Neural progenitor cell (in vitro differentiated cells): Measurements from ENCODE around the gene HOOK2.

Experiments
- CTCF ChIP-seq: fragments of 200-600 bp; sonication (generic); IDR thresholded peaks from 2 replicates; pipeline ENCODE4 v1.5.1; 2017; ENCODE audit warnings: antibody characterized with exemption, mild to moderate bottlenecking
- EZH2 ChIP-seq: fragments of 200-600 bp; sonication (generic); IDR thresholded peaks from 2 replicates; pipeline ENCODE4 v1.6.1; 2017; ENCODE audit warnings: antibody characterized with exemption, mild to moderate bottlenecking, moderate library complexity
- EZH2phosphoT487 ChIP-seq: fragments of 200-600 bp; sonication (generic); IDR thresholded peaks from 2 replicates; pipeline ENCODE4 v1.6.1; 2017; ENCODE audit warnings: antibody characterized with exemption

DNA sequence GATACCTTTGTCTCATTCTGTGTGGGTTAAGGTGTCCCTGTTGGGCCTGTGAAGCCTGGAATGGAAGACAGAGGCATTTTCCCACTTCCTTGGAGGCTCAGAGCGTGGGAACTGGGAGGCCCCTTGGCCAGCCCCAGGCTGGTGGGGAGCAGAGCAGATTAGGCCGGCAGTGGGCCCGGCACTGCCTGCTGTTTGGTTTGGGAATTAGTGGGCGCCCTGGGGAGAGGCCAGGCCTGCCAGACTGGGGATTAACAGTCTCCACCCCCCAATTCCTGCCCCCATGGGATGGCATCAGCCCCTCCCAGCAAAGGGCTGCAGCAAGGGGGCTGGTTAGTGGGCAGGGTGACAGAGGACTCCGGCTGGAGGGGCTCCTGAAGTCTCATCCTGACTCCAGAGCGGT, 26.9 kb downstream of the HOOK2 start:
- TF ChIP-seq CTCF (no peak), EZH2phosphoT487 (no peak), EZH2 (no peak)
